ENCODE results near the gene CDKN1B. TPM values are rescaled to one million over a fixed set of nuclear protein-coding genes. Genes with fewer than 3 reads are reported as not detected.

CDKN1B gene
- total and polyA plus RNA-seq, 2 of the 13 experiments (the other 11 are each of a cell fraction or from before 2014, with no cell fraction given) = 20.1 to 37.2 TPM

DNA sequence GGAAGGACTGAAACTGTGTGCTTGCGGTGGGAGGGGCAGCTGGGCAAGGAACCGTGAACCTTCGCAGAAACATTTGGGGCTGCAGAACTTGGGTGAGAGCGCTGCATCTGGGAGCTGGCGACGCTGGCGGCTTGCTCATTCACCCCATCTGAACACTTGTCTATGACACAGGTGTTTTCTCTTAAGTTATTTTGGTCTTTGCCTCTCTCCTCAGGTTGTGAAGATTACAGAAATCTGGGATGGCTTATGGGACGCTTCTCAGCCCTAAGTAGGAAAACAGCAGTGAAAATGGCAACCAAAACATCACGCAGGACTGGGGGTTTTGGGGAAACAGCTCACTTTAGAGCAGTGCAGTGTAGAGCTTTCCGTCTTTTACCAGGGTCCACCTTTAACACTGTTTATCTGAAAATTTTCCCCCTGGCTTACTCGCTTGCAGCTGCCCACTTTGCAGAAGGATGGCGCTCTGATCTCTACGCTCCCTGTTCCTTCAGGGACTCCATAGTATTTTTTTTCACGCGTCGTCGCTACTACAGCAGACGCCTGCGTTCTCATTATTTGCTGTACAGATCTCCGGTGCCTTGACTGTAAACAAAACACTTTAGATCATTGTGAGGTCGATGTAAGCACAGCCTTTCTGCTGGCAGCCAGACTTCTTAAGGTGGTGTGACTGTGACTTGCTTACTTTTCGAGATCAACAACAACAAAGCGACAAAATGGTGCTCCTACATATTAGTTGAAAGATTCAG lies 2.7 kb upstream of the CDKN1B start (continued):
- TF ChIP-seq, protein P1, sequence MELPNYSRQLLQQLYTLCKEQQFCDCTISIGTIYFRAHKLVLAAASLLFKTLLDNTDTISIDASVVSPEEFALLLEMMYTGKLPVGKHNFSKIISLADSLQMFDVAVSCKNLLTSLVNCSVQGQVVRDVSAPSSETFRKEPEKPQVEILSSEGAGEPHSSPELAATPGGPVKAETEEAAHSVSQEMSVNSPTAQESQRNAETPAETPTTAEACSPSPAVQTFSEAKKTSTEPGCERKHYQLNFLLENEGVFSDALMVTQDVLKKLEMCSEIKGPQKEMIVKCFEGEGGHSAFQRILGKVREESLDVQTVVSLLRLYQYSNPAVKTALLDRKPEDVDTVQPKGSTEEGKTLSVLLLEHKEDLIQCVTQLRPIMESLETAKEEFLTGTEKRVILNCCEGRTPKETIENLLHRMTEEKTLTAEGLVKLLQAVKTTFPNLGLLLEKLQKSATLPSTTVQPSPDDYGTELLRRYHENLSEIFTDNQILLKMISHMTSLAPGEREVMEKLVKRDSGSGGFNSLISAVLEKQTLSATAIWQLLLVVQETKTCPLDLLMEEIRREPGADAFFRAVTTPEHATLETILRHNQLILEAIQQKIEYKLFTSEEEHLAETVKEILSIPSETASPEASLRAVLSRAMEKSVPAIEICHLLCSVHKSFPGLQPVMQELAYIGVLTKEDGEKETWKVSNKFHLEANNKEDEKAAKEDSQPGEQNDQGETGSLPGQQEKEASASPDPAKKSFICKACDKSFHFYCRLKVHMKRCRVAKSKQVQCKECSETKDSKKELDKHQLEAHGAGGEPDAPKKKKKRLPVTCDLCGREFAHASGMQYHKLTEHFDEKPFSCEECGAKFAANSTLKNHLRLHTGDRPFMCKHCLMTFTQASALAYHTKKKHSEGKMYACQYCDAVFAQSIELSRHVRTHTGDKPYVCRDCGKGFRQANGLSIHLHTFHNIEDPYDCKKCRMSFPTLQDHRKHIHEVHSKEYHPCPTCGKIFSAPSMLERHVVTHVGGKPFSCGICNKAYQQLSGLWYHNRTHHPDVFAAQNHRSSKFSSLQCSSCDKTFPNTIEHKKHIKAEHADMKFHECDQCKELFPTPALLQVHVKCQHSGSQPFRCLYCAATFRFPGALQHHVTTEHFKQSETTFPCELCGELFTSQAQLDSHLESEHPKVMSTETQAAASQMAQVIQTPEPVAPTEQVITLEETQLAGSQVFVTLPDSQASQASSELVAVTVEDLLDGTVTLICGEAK (IDR thresholded peaks at IDR 0.05) = no peak
- TF ChIP-seq, protein P1 (CRISPR knock-in tag; IDR thresholded peaks at IDR 0.05) = no peak
- TF ChIP-seq ARID2 (CRISPR knock-in tag; IDR thresholded peaks at IDR 0.05; ENCODE audit: borderline replicate concordance) (no peak), DNMT3B (CRISPR knock-in tag; conservative IDR thresholded peaks at IDR 0.05) (no peak)
- TF ChIP-seq, protein P2, sequence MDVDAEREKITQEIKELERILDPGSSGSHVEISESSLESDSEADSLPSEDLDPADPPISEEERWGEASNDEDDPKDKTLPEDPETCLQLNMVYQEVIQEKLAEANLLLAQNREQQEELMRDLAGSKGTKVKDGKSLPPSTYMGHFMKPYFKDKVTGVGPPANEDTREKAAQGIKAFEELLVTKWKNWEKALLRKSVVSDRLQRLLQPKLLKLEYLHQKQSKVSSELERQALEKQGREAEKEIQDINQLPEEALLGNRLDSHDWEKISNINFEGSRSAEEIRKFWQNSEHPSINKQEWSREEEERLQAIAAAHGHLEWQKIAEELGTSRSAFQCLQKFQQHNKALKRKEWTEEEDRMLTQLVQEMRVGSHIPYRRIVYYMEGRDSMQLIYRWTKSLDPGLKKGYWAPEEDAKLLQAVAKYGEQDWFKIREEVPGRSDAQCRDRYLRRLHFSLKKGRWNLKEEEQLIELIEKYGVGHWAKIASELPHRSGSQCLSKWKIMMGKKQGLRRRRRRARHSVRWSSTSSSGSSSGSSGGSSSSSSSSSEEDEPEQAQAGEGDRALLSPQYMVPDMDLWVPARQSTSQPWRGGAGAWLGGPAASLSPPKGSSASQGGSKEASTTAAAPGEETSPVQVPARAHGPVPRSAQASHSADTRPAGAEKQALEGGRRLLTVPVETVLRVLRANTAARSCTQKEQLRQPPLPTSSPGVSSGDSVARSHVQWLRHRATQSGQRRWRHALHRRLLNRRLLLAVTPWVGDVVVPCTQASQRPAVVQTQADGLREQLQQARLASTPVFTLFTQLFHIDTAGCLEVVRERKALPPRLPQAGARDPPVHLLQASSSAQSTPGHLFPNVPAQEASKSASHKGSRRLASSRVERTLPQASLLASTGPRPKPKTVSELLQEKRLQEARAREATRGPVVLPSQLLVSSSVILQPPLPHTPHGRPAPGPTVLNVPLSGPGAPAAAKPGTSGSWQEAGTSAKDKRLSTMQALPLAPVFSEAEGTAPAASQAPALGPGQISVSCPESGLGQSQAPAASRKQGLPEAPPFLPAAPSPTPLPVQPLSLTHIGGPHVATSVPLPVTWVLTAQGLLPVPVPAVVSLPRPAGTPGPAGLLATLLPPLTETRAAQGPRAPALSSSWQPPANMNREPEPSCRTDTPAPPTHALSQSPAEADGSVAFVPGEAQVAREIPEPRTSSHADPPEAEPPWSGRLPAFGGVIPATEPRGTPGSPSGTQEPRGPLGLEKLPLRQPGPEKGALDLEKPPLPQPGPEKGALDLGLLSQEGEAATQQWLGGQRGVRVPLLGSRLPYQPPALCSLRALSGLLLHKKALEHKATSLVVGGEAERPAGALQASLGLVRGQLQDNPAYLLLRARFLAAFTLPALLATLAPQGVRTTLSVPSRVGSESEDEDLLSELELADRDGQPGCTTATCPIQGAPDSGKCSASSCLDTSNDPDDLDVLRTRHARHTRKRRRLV (CRISPR knock-in tag; IDR thresholded peaks at IDR 0.05) = no peak
- TF ChIP-seq, protein P3, sequence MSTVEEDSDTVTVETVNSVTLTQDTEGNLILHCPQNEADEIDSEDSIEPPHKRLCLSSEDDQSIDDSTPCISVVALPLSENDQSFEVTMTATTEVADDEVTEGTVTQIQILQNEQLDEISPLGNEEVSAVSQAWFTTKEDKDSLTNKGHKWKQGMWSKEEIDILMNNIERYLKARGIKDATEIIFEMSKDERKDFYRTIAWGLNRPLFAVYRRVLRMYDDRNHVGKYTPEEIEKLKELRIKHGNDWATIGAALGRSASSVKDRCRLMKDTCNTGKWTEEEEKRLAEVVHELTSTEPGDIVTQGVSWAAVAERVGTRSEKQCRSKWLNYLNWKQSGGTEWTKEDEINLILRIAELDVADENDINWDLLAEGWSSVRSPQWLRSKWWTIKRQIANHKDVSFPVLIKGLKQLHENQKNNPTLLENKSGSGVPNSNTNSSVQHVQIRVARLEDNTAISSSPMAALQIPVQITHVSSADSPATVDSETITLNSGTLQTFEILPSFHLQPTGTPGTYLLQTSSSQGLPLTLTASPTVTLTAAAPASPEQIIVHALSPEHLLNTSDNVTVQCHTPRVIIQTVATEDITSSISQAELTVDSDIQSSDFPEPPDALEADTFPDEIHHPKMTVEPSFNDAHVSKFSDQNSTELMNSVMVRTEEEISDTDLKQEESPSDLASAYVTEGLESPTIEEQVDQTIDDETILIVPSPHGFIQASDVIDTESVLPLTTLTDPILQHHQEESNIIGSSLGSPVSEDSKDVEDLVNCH (CRISPR knock-in tag; IDR thresholded peaks at IDR 0.05) = no peak
